CD14-positive monocyte (primary cell): ENCODE measurements around the gene KDM4C. TPM values are rescaled to one million over a fixed set of nuclear protein-coding genes. Genes with fewer than 3 reads are reported as not detected.

ENCODE experiments used
- DNase-seq, 3 donors: peaks; one replicate each; pipeline ENCODE4 v3.0.0-alpha.2; 2011 to 2022
- H2AFZ ChIP-seq: 2 replicates; pipeline ENCODE4 v1.6.0; 2012; ENCODE audit warnings: mild to moderate bottlenecking, low read depth, low read length, inconsistent platforms; ENCODE audit not compliant: insufficient read depth, poor library complexity, severe bottlenecking
- H3K27ac ChIP-seq, 2 donors: 1 replicate in 1 of 2; 2 replicates in 1 of 2; pipeline ENCODE4 v1.5.1; 2012 to 2013; ENCODE audit warnings: low read length in 2 of 2, control low read depth in 1 of 2, inconsistent platforms in 1 of 2, low read depth in 1 of 2, mild to moderate bottlenecking in 1 of 2
- H3K27me3 ChIP-seq, 2 donors: one replicate each; pipeline versions ENCODE4 v1.6.0 to v1.6.1; 2011 to 2013; ENCODE audit warnings: low read length in 2 of 2; ENCODE audit not compliant: control insufficient read depth in 2 of 2, insufficient read depth in 2 of 2
- H3K36me3 ChIP-seq, 2 donors: replicated peaks in 1 of 2; 1 replicate in 1 of 2; 2 replicates in 1 of 2; pipeline versions ENCODE4 v1.5.1 to v1.6.1; 2012 to 2013; ENCODE audit warnings: low read length in 2 of 2, control low read depth in 1 of 2, inconsistent platforms in 1 of 2, mild to moderate bottlenecking in 1 of 2; ENCODE audit not compliant: insufficient read depth in 2 of 2, control insufficient read depth in 1 of 2
- H3K4me1 ChIP-seq, 2 donors: 1 replicate in 1 of 2; 2 replicates in 1 of 2; pipeline versions ENCODE4 v1.5.1 to v1.6.1; 2012 to 2013; ENCODE audit warnings: low read length in 2 of 2, control low read depth in 1 of 2, inconsistent platforms in 1 of 2, mild to moderate bottlenecking in 1 of 2, moderate library complexity in 1 of 2; ENCODE audit not compliant: insufficient read depth in 2 of 2, control insufficient read depth in 1 of 2
- H3K4me2 ChIP-seq: replicated peaks from 2 replicates; pipeline ENCODE3; 2012; ENCODE audit warnings: low read length, moderate library complexity, mild to moderate bottlenecking; ENCODE audit not compliant: poor library complexity, severe bottlenecking; ENCODE audit errors: extremely low read depth
- H3K4me3 ChIP-seq, 3 experiments: fragments of 200-600 bp in 1 of 3; sonication (generic) in 1 of 3; replicated peaks in 1 of 3; 1 replicate in 2 of 3; 2 replicates in 1 of 3; pipeline ENCODE4 v1.5.1; 2011 to 2013; ENCODE audit warnings: low read length in 3 of 3, mild to moderate bottlenecking in 3 of 3, control low read depth in 2 of 3, low read depth in 2 of 3, inconsistent platforms in 1 of 3, moderate library complexity in 1 of 3
- H3K79me2 ChIP-seq: 2 replicates; pipeline ENCODE4 v1.6.0; 2012; ENCODE audit warnings: mild to moderate bottlenecking, control low read depth, inconsistent platforms, low read length, moderate library complexity; ENCODE audit not compliant: insufficient read depth
- H3K9ac ChIP-seq: 2 replicates; pipeline ENCODE4 v1.6.0; 2017; ENCODE audit warnings: low read length, mild to moderate bottlenecking; ENCODE audit not compliant: insufficient read depth, poor library complexity, severe bottlenecking
- H3K9me3 ChIP-seq, 2 donors: replicated peaks in 1 of 2; 1 replicate in 1 of 2; 2 replicates in 1 of 2; pipeline versions ENCODE4 v1.5.1 to v1.6.1; 2012 to 2013; ENCODE audit warnings: low read length in 2 of 2, control low read depth in 1 of 2; ENCODE audit not compliant: control insufficient read depth in 1 of 2, insufficient read depth in 1 of 2
- H4K20me1 ChIP-seq: 2 replicates; pipeline ENCODE4 v1.6.0; 2012; ENCODE audit warnings: mild to moderate bottlenecking, low read length, control low read depth, moderate library complexity; ENCODE audit not compliant: insufficient read depth
- H3K27ac Mint-ChIP-seq, 7 donors: one replicate each; pipeline ENCODE4 v1.8.0; 2020; ENCODE audit warnings: mild to moderate bottlenecking in 7 of 7, mixed read lengths in 7 of 7, moderate library complexity in 6 of 7, inconsistent platforms in 2 of 7
- H3K27me3 Mint-ChIP-seq, 3 donors: one replicate each; pipeline ENCODE4 v1.8.0; 2021 to 2022; ENCODE audit warnings: low read depth in 3 of 3, mild to moderate bottlenecking in 3 of 3, mixed read lengths in 3 of 3, moderate library complexity in 3 of 3, inconsistent platforms in 1 of 3
- H3K36me3 Mint-ChIP-seq, 2 donors: one replicate each; pipeline ENCODE4 v1.8.0; 2020; ENCODE audit warnings: mixed read lengths in 2 of 2, inconsistent platforms in 1 of 2, mild to moderate bottlenecking in 1 of 2
- H3K4me1 Mint-ChIP-seq: one replicate; pipeline ENCODE4 v1.8.0; 2020; ENCODE audit warnings: mild to moderate bottlenecking, mixed read lengths
- H3K4me3 Mint-ChIP-seq, 2 donors: one replicate each; pipeline ENCODE4 v1.8.0; 2020; ENCODE audit warnings: mild to moderate bottlenecking in 2 of 2, mixed read lengths in 2 of 2, moderate library complexity in 1 of 2
- H3K9me3 Mint-ChIP-seq, 7 donors: one replicate each; pipeline ENCODE4 v1.8.0; 2020 to 2022; ENCODE audit warnings: mixed read lengths in 7 of 7, mild to moderate bottlenecking in 6 of 7, moderate library complexity in 6 of 7, inconsistent platforms in 2 of 7
- WGBS: methylation state at CpG from one replicate; pipeline ENCODE4 v1.1.5; 2013; ENCODE audit warnings: missing lambda C conversion rate; ENCODE audit not compliant: insufficient coverage; 5-methylcytosine and 5-hydroxymethylcytosine counted together
- intact Hi-C, 2 donors: fragments of 100-400 bp; cut with micrococcal nuclease; formaldehyde crosslinking; loops; one replicate each; pipeline versions ENCODE4 v1.15.0 to v1.15.1; 2023
- polyA plus RNA-seq, 3 donors: library from polyadenylated mRNA; depleted of rRNA in 1 of 3; unstranded in 2 of 3; stranded (reverse) in 1 of 3; fragments of 300-500 nt in 2 of 3; fragments of >200 nt in 1 of 3; fragmentation: Illumina TruSeq in 2 of 3; gene quantifications; 1 replicate in 2 of 3; 2 replicates in 1 of 3; pipeline ENCODE4 v1.2.3, GENCODE V29; 2012 to 2021
- TF ChIP-seq, protein P1 (sequence below): fragments of 200-600 bp; IDR thresholded peaks from one replicate; pipeline ENCODE4 v1.8.0; 2022; ENCODE audit warnings: antibody characterized with exemption, mild to moderate bottlenecking

Gene KDM4C
- polyA plus RNA-seq, 3 donors = 15.2 to 36.2 (median 17.1) TPM

- WGBS = 96% methylated on average over 3 of the region's 6 CpGs
- H3K9ac ChIP-seq = no peak overlapping the region
- no peak overlapping the region for H3K4me2 ChIP-seq
- Mint-ChIP-seq H3K27me3 (no peaks in the 10 kb centered on the region), H3K4me3 (no peak overlapping the region), H3K9me3 (no peaks in the 10 kb centered on the region), H3K27ac (peak overlapping the region in 1 of 7 donors; percentile 57), H3K36me3 (peaks cover 21 to 25% of the 10 kb centered on the region in 2 donors), H3K4me1 (peaks cover 9% of the 10 kb centered on the region)
- intact Hi-C loops = no loop called here
- H3K9me3 ChIP-seq = no peaks in the 10 kb centered on the region
- no peaks in the 10 kb centered on the region for H3K79me2 ChIP-seq
- no peak overlapping the region for H2AFZ ChIP-seq
- H3K36me3 ChIP-seq = peaks cover 0 to 8% of the 10 kb centered on the region in 2 donors
- DNase-seq = no peak
- TF ChIP-seq, protein P1, sequence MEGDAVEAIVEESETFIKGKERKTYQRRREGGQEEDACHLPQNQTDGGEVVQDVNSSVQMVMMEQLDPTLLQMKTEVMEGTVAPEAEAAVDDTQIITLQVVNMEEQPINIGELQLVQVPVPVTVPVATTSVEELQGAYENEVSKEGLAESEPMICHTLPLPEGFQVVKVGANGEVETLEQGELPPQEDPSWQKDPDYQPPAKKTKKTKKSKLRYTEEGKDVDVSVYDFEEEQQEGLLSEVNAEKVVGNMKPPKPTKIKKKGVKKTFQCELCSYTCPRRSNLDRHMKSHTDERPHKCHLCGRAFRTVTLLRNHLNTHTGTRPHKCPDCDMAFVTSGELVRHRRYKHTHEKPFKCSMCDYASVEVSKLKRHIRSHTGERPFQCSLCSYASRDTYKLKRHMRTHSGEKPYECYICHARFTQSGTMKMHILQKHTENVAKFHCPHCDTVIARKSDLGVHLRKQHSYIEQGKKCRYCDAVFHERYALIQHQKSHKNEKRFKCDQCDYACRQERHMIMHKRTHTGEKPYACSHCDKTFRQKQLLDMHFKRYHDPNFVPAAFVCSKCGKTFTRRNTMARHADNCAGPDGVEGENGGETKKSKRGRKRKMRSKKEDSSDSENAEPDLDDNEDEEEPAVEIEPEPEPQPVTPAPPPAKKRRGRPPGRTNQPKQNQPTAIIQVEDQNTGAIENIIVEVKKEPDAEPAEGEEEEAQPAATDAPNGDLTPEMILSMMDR = no peak
- peaks cover 0 to 7% of the 10 kb centered on the region in 2 donors for H3K4me1 ChIP-seq
- H3K27me3 ChIP-seq = no peaks in the 10 kb centered on the region
- peaks cover 50% of the 10 kb centered on the region for H4K20me1 ChIP-seq
- no peak overlapping the region for H3K4me3 ChIP-seq
- H3K27ac ChIP-seq = no peak overlapping the region
Observed at GRCh38 chr9:6905850-6906375, 148.1 kb downstream of the KDM4C start.

GRCh38 chr9:6907772-6908381 lies 150.1 kb downstream of the KDM4C start:
- no peak overlapping the region for H3K27ac ChIP-seq
- no peaks in the 10 kb centered on the region for H3K9me3 Mint-ChIP-seq

More at GRCh38 chr9:6907772-6908381, 150.1 kb downstream of the KDM4C start:
- H2AFZ ChIP-seq = no peak overlapping the region
- no peak overlapping the region for H3K4me3 Mint-ChIP-seq
- H3K27me3 Mint-ChIP-seq = no peaks in the 10 kb centered on the region
- peaks cover 52% of the 10 kb centered on the region for H4K20me1 ChIP-seq
- no peak overlapping the region for H3K4me2 ChIP-seq
- no peak for DNase-seq
- H3K79me2 ChIP-seq = no peaks in the 10 kb centered on the region
- no peaks in the 10 kb centered on the region for H3K9me3 ChIP-seq
- no CpG with 5 or more reads among the region's 4 CpGs for WGBS
- peaks cover 0 to 7% of the 10 kb centered on the region in 2 donors for H3K36me3 ChIP-seq
- no peaks in the 10 kb centered on the region for H3K27me3 ChIP-seq
- peaks cover 13% of the 10 kb centered on the region for H3K4me1 Mint-ChIP-seq
- peaks cover 0 to 5% of the 10 kb centered on the region in 2 donors for H3K4me1 ChIP-seq
- H3K27ac Mint-ChIP-seq = no peak overlapping the region
- peaks cover 15 to 16% of the 10 kb centered on the region in 2 donors for H3K36me3 Mint-ChIP-seq
- TF ChIP-seq, protein P1 = peak; percentile 27
- H3K9ac ChIP-seq = no peak overlapping the region
- intact Hi-C loops = no loop called here
- no peak overlapping the region for H3K4me3 ChIP-seq
